HG02943 (cell line): ENCODE measurements around the gene SH2B3.
"Not testable (repeated sequence)": the region's sequence is repeated elsewhere in the genome, so short reads cannot be mapped to it uniquely, and the experiment has no call there.

Experiments used
- ATAC-seq: cut with Tn5 transposase; IDR thresholded peaks from one replicate; pipeline ENCODE4 v1.9.1; 2021; ENCODE audit warnings: mild to moderate bottlenecking, low read depth, moderate library complexity; ENCODE audit not compliant: unreplicated experiment

The SH2B3 gene

DNA sequence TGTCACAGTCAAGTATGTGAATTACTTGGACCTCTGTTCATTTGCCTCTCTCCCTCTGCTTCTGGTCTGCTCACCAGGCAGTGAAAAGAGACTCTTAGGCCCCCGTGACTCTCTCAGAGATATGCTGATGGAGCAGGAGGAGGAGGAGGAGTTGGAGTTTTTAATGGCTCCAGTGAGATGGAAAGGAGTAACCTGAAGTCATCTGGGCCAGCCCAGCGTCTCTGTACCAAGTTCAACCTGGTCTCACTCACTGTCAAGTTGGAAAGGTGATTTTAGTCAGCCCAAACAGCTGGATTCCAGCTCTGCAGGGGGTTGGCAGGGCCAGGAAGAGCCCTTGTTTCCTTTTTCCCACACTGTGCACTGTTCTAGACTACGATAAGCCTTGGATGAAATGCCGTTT is 48.6 kb downstream of the SH2B3 start:
- no peak for ATAC-seq

DNA sequence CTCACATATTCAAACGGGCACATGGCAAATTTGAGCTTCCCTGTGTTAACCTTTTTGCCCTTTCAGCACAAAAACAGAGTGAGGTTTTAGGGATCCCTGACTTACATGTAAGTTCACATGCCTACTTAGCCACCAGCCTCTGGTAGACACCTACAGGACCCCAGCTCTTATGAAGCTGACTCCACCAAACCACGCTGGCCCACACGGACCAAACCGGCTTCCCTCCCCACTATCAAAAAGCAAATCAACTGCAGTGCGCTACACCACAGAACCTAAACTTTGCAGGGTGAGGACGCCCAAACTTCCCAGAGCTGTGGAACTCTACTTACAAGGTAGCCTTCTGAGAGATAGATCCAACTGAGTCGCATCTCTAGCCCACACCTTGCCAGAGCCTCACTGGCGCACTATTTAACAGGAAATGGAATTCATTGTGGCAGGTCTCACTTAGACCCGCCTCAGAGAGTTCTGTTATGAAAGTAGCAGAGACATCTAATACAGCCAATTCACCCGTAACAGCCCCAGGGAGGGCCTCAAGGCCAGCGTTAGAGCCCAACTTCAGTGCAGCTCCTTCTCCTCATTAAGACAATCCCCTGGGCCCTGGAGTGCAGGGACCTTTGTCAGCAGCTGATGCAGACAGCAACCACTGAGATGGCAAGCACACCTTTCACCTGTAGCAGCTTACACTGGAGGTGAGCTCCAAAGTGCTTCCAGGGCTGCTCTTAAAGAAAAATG is 49.2 kb downstream of the SH2B3 start:
- no peak for ATAC-seq

DNA sequence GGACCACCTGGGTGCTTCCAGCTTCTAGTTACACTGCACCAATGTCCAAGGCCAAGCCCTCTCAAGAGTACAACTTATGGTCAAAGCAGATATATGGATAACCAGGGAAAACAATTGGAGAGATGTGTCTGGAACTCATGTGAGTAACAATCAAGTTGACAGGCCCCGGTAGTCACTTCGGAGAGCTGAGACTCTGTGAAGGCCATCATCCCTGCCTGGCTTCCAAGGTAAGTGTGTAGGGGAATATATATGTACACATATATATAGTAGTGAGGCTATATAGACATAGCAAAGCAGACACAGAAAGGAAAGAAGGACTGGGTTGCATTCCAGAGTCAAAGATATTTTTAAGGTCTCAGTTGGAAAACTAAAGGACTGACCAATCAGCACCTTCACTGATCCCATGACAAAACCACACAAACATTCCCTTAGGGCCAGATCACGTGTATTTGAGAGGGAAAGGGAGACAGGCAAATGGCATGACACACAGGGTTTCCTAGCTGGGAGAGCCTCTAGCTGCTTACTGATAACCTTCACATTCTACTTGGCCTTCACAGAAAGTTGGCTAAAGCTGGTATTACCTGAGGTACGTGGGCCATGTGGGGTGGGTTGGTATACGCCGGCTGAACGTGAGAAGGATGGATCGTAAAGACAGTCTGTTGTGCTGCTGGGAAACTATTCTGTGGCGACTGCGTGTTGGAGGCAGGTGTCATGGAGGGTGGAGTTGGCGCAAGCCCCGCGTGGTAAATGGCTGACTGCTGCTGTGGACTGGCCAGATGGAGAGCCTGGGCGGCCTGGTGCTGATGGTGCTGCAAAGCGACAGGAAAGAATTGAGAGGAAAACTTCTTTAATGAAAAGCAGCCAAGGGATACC is 50.0 kb downstream of the SH2B3 start:
- no peak for ATAC-seq

DNA sequence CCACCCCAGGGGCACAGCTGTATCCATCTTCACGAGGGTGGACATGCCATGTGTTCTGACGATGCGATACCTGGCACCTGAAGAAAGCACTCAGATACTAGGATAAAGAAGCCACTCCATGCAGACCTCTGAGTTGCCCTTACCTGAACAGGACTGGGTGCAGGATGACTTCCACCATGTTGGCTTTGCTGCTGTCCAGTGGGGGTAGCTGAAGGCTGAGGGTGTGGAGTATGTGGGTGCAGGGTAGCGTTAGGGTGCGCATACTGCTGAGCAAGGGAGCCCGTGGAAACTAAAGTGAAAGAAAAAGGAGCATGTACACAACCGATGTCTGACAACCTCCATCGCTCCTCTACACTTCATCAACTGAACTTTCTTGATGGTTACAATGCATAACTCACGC is 51.3 kb downstream of the SH2B3 start:
- ATAC-seq: no peak

DNA sequence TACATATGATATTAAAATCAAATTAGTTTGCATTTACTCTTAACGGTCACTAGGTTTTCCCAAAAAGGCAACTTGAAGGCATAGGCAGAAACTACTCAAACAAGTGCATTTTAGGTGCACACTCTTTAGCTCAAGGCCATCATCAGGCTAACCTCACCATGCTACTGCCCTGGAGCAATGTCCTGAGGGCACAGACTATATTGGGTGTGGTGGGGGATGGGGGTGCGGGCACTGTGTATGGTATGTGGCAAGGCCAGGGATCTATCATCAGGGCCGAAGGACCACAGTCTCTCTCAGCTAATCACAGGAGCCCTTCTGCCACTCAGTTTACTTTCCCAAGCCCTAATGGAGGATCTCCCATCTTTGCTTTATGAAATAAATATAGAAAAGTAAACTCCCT is 51.9 kb downstream of the SH2B3 start:
- ATAC-seq: no peak

DNA sequence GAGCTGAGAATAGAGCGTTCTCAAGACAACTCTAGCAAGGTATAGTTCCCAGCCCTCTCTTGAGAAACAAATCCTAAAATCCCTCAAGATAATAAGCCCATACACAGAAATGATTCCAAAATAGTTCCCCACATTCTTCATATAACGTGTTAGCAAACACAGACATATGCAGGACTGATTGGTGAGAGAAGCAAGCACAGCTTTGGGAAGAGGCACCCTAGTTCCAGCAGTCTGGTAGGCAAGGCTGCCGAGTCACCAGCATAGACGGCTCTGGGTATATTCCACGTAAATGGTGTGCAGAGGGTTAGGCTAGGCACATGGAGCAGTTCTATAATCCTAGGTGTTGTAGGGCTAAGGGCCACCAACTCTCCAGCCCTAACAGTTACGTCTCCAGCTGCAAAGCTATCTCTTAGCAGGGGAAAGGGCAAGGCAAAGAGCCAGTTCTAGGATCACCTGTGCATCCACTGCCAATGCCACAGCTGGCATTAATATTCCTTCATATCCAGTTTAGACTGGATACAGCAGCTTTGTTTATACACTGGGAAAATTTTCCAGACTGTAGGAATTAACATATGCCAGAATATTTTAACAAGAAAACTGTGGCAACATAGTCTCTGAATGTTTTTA is 52.9 kb downstream of the SH2B3 start:
- no peak for ATAC-seq

DNA sequence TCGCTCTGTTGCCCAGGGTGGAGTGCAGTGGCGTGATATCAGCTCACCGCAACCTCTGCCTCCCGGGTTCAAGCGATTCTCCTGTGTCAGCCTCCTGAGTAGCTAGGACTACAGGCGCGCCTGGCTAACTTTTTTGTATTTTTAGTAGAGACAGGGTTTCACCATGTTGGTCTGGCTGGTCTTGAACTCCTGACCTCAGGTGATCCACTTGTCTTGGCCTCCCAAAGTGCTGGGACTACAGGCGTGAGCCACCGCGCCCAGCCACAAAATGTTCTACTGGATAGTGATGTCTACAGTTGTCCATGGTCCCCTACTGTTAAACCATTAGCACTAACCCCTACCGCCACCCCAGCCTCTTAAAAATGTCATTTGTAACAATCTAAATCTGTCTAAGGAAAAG is 54.4 kb downstream of the SH2B3 start:
- not testable (repeated sequence) for ATAC-seq

DNA sequence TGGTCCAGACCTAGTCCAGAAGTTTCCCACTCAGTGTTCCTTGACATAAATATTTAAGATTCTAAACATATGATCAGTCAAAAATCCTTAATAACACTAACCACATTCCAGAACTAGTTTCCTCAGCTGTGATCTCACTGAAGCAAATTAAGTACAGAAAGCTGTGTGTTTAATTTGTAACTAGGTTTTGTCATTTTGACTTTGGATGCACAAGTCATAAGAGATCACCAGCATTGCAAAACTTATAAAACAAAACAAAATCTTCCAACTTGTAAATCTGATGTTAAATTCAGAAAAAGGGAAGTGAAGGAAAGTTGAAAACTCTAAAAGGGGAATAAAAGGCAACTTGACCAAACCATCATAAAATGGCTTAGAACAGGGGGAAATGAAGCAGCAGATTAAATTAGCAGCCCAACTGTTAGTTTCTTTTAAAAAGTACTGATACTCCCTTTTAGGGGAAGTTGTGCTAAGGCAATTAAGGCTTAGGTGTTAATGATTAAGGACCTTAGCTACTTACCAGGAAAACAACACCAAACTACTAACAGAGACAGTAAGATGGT is 56.6 kb downstream of the SH2B3 start:
- no peak for ATAC-seq

DNA sequence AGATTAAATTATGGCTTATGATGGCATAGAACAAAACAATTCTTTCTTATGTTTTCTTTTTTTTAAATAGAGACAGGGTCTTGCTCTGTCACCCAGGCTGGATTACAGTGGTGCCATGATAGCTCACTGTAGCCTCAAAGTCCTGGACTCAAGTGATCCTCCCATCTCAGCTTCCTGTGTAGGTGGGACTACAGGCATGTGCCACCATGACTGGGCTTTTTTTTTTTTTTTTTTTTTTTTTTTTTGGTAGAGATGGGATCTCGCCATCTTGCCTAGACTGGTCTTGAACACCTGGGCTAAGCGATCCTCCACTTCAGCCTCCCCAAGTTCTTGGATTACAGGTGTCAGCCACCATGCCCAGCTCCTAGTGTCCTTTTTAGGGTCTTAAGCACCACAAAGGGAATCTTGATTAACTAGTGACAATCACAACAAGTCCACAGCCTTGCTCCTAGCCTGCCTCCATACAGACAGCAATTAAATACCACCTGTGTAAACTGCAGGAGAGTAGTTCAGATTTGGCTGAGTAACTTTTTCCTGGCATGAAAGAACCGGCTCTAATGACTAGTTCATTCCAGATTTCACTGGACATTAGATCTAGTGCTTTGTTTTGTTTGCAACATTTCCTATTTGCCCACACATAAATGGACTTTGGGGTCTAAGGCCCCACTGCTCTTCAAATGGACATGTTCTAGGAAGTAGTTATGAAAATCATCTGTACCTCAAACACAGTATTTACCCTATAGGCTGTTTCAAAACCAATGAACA is 61.6 kb downstream of the SH2B3 start:
- ATAC-seq: no peak

DNA sequence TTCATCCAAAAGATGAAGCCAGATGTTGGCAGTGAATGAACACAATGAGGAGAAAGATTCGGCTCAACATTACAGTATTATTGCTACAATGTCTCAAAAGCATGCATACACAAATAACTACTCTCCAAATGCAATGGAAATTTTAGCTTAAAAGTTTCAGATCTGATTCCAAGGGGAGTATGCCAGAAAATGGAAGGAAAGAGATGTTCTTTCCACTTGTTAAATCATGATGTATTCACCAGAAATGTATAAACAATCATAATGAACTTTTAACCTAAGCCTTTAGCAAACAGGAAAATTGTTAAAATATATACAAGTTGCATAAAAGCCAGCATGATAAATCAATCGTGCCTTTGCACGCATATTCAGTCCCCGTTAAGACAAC is 62.1 kb downstream of the SH2B3 start:
- no peak for ATAC-seq

DNA sequence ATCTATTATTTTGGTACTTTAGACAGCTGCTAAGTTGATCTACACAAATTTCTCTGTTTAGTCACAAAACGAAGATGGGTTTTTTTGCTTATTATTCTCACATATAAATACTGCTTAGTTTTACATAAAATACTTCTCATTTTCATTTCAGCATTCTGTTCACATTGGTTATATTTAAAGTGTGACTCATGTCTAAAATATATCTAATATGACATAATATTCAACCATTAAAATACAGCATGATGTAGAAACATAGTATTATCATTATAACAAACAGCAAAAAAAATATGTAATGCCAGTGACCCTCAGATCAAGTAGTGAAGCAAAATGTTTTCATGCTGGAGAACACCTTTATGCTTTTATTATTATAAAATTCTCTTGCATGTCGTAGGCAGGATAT is 63.7 kb downstream of the SH2B3 start:
- ATAC-seq: no peak

DNA sequence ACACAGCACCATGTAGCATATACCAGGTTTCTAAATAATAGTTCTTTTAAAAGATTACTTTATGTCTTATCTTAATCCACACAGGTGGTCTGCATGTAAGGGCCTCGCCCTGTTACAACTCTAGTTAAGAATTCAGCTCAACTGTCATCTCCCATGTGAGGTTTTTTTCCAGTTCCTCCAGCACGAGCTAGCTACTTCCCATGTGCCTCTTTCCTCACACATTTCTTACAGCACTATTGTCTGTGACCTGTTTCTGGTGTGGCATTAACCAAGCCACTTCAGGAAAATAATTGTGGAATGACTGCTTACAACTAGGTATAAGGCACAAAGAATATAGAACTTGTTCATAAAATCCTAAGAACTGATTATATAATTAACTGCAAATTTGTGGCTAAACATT is 65.5 kb downstream of the SH2B3 start:
- ATAC-seq: no peak

DNA sequence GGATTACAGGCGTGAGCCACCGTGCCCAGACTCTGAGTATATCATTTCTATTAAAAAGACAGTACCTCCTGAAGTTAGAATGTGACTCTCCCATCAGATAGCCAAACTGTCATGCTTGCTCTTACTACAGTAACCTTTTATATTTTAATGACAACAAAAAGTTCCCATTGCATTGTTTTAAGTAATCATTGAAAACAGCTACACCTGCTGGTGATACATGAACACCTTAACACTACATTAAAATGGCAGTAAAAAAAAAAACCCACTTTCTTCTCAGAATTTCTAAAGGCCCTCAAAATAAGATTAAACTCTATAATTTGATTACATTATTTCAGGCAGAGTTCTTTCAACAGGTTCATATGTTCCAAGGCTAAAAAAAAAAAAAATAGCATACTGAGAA is 76.7 kb downstream of the SH2B3 start:
- no peak for ATAC-seq

DNA sequence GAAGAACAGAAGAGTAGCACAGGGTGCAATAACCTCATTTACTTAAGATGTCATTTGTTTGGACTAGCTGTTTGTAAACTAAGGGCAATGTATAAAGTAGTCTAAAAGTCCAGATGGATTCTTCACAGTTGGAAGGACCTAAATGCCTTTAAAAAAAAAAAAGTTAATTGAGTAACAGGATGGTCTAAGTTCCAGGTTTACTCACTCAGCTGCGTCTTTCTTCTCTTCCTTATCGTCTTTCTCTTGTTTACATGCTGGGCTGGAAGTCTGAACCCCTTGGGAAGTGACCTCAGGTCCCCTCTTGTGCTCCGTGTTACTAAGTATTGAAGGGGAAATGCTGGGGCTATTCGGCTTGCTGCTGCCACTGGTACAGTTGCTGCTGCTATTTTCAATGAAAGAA is 82.5 kb downstream of the SH2B3 start:
- no peak for ATAC-seq

DNA sequence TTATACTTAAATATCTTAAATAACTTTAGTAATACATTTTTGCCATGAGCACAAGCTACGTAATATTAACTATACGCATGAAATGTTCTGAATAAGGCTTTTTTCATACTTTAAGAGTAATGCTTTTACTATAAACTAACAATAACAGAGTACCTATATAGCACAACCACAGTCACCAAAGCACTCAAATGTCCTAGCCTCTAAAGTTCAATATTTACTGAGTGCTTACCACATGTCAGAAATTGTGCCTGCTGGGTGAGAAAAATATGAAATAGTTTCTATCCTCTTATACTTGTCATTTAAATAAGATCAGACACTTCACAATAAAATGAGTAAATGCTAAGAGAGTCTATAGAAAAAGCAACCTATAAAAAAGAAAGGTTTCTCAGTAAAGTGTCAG is 83.1 kb downstream of the SH2B3 start:
- ATAC-seq: no peak

DNA sequence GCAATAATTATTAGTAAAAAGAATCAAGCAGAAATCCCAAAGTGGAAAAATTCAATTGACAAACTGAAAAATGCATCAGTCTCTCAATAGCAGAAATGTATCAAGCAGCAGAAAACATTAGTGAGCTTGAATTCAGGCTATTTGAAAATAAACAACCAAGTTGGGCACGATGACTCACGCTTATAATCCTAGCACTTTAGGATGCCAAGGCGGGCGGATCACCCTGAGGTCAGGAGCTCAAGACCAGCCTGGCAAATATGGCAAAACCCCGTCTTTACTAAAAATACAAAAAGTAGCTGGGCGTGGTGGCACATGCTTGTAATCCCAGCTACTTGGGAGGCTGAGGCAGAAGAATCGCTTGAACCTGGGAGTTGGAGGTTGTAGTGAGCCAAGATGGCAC is 87.3 kb downstream of the SH2B3 start:
- not testable (repeated sequence) for ATAC-seq

DNA sequence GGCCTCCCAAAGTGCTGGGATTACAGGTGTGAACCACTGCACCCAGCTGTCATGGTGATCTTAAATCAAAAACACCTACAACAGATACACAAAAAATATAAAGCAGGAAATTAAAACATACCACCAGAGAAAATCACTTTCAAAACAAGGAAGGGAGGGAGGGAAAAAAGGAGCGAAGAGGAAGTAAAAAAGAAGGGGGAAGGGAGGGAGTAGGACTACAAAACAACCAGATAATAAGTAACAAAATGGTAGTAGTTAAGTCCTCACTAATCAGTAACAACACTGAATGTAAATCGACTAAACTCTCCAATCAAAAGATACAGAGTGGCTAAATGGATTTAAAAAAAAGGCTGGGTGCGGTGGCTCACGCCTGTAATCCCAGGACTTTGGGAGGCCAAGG is 89.0 kb downstream of the SH2B3 start:
- ATAC-seq: no peak
